Astrocyte (in vitro differentiated cells and primary cell): Measurements from ENCODE around the gene TNPO3. TPM values are rescaled to one million over a fixed set of nuclear protein-coding genes. Genes with fewer than 3 reads are reported as not detected.

ENCODE experiments used
- DNase-seq: peaks from one replicate; pipeline ENCODE4 v3.0.0-alpha.2; 2010; ENCODE audit warnings: low read depth
- FAIRE-seq: peaks from 2 replicates; lab custom pipeline; 2011; peaks lifted over from hg19 to GRCh38; lab: Jason Lieb, UNC
- H2AFZ ChIP-seq: 2 replicates; pipeline ENCODE4 v1.6.0; 2012; ENCODE audit warnings: low read depth, low read length, inconsistent platforms
- H3K27ac ChIP-seq: 2 replicates; pipeline ENCODE4 v1.5.1; 2011; ENCODE audit warnings: low read depth, low read length, inconsistent platforms
- H3K27me3 ChIP-seq: 2 replicates; pipeline ENCODE4 v1.6.0; 2011; ENCODE audit warnings: low read length, inconsistent platforms; ENCODE audit not compliant: insufficient read depth
- H3K36me3 ChIP-seq: 2 replicates; pipeline ENCODE4 v1.5.1; 2011; ENCODE audit warnings: low read length, inconsistent platforms; ENCODE audit not compliant: insufficient read depth
- H3K4me1 ChIP-seq: 2 replicates; pipeline ENCODE4 v1.5.1; 2011; ENCODE audit warnings: low read length, inconsistent platforms; ENCODE audit not compliant: insufficient read depth
- H3K4me2 ChIP-seq: 2 replicates; pipeline ENCODE4 v1.6.0; 2012; ENCODE audit warnings: low read length, inconsistent platforms
- H3K4me3 ChIP-seq: 2 replicates; pipeline ENCODE4 v1.5.1; 2011; ENCODE audit warnings: low read depth, mild to moderate bottlenecking, low read length, inconsistent platforms; ENCODE audit not compliant: insufficient read depth
- H3K79me2 ChIP-seq: 2 replicates; pipeline ENCODE4 v1.6.0; 2012; ENCODE audit warnings: mild to moderate bottlenecking, low read length, inconsistent platforms; ENCODE audit not compliant: insufficient read depth
- H3K9ac ChIP-seq: 2 replicates; pipeline ENCODE4 v1.6.0; 2012; ENCODE audit warnings: mild to moderate bottlenecking, low read length, inconsistent platforms
- H3K9me3 ChIP-seq: 2 replicates; pipeline ENCODE4 v1.5.1; 2012; ENCODE audit warnings: low read depth, mild to moderate bottlenecking, low read length, inconsistent platforms; ENCODE audit not compliant: insufficient read depth
- H4K20me1 ChIP-seq: 2 replicates; pipeline ENCODE4 v1.6.0; 2012; ENCODE audit warnings: low read length, inconsistent platforms; ENCODE audit not compliant: insufficient read depth
- H3K27ac Mint-ChIP-seq: one replicate; pipeline ENCODE4 v1.8.0; 2021; ENCODE audit warnings: mild to moderate bottlenecking, mixed read lengths; ENCODE audit not compliant: unreplicated experiment
- H3K27me3 Mint-ChIP-seq: one replicate; pipeline ENCODE4 v1.8.0; 2021; ENCODE audit warnings: low read depth, mixed read lengths; ENCODE audit not compliant: unreplicated experiment
- H3K36me3 Mint-ChIP-seq: one replicate; pipeline ENCODE4 v1.8.0; 2021; ENCODE audit warnings: low read depth, mixed read lengths; ENCODE audit not compliant: unreplicated experiment
- H3K4me1 Mint-ChIP-seq: one replicate; pipeline ENCODE4 v1.8.0; 2021; ENCODE audit warnings: low read depth, mixed read lengths; ENCODE audit not compliant: unreplicated experiment
- H3K4me3 Mint-ChIP-seq: one replicate; pipeline ENCODE4 v1.8.0; 2021; ENCODE audit warnings: mild to moderate bottlenecking, moderate library complexity, mixed read lengths; ENCODE audit not compliant: unreplicated experiment
- H3K9me3 Mint-ChIP-seq: one replicate; pipeline ENCODE4 v1.8.0; 2021; ENCODE audit warnings: mild to moderate bottlenecking, mixed read lengths; ENCODE audit not compliant: unreplicated experiment
- EZH2 ChIP-seq: IDR thresholded peaks from 2 replicates; pipeline ENCODE4 v1.6.1; 2012; ENCODE audit warnings: mild to moderate bottlenecking, low read length, inconsistent platforms; ENCODE audit not compliant: insufficient read depth
- total RNA-seq: library from RNA; stranded (reverse); gene quantifications from 2 replicates; pipeline ENCODE4 v1.2.1, GENCODE V29; 2021
- TF ChIP-seq, protein P1 (sequence below): IDR thresholded peaks from 2 replicates; pipeline ENCODE4 v1.5.1; 2011; ENCODE audit warnings: low read depth, mild to moderate bottlenecking, inconsistent platforms, low read length, moderate library complexity; ENCODE audit not compliant: insufficient read depth

TNPO3 gene
- total RNA-seq, 1 donor from 2014 or later = 49.2 TPM

DNA sequence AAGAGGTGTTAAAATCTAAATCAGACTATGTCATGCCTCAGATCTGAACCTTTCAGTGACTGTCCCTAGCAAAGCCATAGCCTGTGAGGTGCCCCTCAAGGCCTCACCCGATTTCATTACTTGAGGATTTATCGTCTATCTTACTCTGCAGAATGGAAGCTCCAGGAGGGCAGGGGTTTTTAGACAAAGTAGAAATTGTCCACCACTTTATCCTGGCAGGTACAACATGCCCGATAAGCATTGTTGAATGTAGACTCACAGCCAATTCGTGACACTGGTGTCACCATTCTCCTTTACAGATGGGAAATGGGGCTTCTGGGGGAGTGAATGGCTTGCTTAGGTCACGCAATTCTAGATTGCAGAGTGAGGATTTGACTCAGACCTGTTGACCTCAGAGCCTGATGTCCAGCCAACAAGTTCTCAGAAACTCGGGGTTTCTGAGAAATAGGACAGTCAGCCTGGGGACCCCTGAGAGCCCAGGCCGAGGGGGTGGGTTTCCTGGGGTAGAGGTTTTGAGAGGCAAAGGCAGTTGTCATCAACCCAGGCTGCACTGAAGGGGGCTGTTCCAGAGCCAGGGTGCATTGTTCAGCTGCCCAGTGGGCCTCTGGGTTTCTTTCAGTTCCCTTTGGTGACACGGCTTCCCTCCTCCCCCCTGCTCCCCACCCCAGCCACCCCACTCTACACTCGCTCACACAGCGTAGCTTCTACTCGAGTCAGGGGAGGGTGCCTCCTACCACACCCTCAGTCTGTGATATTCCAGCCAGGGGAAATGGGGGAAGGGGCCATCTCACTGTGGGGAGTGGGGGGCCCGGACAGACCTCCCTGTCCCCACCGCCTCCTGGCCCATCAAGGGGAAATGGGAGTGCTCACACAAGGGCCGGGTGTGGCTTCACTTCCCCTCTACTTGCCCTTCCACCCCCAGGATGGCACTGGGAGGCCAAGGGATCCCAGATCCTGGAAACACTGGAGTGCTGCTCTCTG is 120.3 kb downstream of the TNPO3 start:
- Mint-ChIP-seq H3K9me3 (peaks cover 5% of the 10 kb centered on the region), H3K36me3 (peaks cover 3% of the 10 kb centered on the region), H3K4me3 (no peak overlapping the region), H3K4me1 (peaks cover 2% of the 10 kb centered on the region), H3K27ac (no peak overlapping the region), H3K27me3 (peaks cover 57% of the 10 kb centered on the region)
- Histone ChIP-seq H3K79me2 (no peaks in the 10 kb centered on the region), H3K27me3 (peaks cover 30% of the 10 kb centered on the region), H3K9ac (no peak overlapping the region), H3K4me3 (no peak overlapping the region), H3K9me3 (no peaks in the 10 kb centered on the region), H4K20me1 (no peaks in the 10 kb centered on the region), H3K27ac (no peak overlapping the region), H3K36me3 (no peaks in the 10 kb centered on the region), H2AFZ (no peak overlapping the region), H3K4me2 (no peak overlapping the region), H3K4me1 (no peaks in the 10 kb centered on the region)
- FAIRE-seq (no peak), DNase-seq (no peak)
- TF ChIP-seq EZH2 = no peak
- TF ChIP-seq, protein P1, sequence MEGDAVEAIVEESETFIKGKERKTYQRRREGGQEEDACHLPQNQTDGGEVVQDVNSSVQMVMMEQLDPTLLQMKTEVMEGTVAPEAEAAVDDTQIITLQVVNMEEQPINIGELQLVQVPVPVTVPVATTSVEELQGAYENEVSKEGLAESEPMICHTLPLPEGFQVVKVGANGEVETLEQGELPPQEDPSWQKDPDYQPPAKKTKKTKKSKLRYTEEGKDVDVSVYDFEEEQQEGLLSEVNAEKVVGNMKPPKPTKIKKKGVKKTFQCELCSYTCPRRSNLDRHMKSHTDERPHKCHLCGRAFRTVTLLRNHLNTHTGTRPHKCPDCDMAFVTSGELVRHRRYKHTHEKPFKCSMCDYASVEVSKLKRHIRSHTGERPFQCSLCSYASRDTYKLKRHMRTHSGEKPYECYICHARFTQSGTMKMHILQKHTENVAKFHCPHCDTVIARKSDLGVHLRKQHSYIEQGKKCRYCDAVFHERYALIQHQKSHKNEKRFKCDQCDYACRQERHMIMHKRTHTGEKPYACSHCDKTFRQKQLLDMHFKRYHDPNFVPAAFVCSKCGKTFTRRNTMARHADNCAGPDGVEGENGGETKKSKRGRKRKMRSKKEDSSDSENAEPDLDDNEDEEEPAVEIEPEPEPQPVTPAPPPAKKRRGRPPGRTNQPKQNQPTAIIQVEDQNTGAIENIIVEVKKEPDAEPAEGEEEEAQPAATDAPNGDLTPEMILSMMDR = no peak

DNA sequence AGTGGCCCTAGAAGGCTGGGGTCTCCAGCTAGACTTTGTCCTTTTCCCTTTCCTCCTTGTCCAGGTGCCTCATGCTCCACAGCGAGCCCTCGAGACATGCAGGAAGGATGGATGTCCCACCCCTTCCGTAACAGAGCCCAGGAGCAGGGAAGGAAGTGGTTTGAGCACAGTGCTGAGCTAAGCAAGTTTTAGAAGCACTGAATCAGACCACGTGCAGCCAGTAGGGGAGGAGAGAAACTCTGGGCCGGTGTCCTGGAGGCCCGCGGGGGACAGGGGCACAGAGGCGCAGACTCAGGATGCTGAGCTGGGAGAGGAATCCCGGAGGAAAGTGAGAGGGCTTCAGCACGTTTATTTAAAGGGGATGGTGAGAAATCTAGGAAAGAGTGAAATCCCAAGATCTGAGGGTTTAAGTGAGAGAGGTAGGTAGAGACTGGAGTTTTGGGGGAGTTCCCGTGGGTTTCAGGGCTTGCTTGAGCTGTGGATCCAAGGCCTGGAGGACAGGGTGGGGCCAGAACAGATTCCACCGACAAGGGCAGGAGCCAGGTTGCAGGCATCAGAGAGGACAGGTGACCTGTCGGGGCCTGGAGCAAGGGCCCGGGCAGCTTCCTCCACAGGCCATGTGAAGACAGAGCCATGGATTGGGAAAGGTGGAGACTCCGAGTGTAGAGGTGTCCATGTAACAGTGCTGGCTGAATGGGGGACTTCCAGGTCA is 121.6 kb downstream of the TNPO3 start:
- no peak overlapping the region for H3K27ac Mint-ChIP-seq

More for the DNA sequence above, 121.6 kb downstream of the TNPO3 start:
- Histone ChIP-seq H2AFZ (no peak overlapping the region), H3K27ac (no peak overlapping the region), H4K20me1 (no peaks in the 10 kb centered on the region), H3K9ac (no peak overlapping the region), H3K9me3 (no peaks in the 10 kb centered on the region), H3K4me3 (no peak overlapping the region), H3K4me1 (no peaks in the 10 kb centered on the region), H3K36me3 (no peaks in the 10 kb centered on the region), H3K27me3 (peaks cover 21% of the 10 kb centered on the region), H3K4me2 (no peak overlapping the region), H3K79me2 (no peaks in the 10 kb centered on the region)
- TF ChIP-seq, protein P1 = no peak
- no peak for TF ChIP-seq EZH2
- Mint-ChIP-seq H3K9me3 (peaks cover 5% of the 10 kb centered on the region), H3K4me3 (no peak overlapping the region), H3K36me3 (peaks cover 3% of the 10 kb centered on the region), H3K4me1 (peaks cover under 1% of the 10 kb centered on the region), H3K27me3 (peaks cover 48% of the 10 kb centered on the region)
- DNase-seq = no peak
- FAIRE-seq = no peak
